GM18861 (cell line): Measurements from ENCODE around the gene ABI3BP.

Source experiments
- ATAC-seq: cut with Tn5 transposase; IDR thresholded peaks from one replicate; pipeline ENCODE4 v1.9.1; 2021; ENCODE audit not compliant: unreplicated experiment

ABI3BP gene

DNA sequence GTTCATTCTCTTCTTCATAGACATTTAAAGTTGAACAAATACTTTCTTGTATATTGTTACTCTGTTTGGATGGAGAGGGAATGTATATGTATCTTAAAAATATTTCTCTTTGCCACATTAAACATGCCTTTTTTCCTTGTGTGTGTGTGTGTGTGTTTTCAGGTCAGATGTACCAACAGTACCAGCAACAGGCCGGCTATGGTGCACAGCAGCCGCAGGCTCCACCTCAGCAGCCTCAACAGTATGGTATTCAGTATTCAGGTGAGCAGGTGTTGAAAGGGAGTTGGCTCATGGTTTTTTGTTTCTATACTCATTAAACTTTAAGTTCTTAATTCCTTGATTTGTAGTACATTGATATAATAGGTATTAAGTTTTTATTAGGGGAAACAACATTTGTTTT is 248.6 kb downstream of the ABI3BP start:
- ATAC-seq, result no peak

GRCh38 chr3:100743535-100743934 is 249.7 kb downstream of the ABI3BP start:
- ATAC-seq, result no peak

GRCh38 chr3:100740207-100740606 is 253.0 kb downstream of the ABI3BP start:
- no peak for ATAC-seq

GRCh38 chr3:100737334-100737733 is 255.9 kb downstream of the ABI3BP start:
- ATAC-seq, result no peak

DNA sequence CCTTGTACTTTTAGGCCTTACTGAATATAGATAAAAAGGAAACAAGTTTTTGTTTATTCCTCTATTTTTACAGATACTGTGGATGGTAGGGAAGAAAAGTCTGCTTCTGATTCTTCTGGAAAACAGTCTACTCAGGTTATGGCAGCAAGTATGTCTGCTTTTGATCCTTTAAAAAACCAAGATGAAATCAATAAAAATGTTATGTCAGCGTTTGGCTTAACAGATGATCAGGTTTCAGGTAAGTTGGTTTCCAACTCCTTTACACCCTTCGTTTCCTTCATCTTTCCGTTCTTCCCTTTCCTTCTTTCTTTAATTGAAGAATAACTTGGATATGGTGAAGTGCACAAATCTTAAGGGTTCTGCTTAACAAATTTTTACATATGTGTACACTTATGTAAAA is 260.8 kb downstream of the ABI3BP start:
- no peak for ATAC-seq

- ATAC-seq, result no peak
Observed at GRCh38 chr3:100730524-100730923, 262.7 kb downstream of the ABI3BP start.

- no peak for ATAC-seq
Observed at GRCh38 chr3:100726706-100727105, 266.5 kb downstream of the ABI3BP start.

- no peak for ATAC-seq
Observed at GRCh38 chr3:100725935-100726513, 267.2 kb downstream of the ABI3BP start.

DNA sequence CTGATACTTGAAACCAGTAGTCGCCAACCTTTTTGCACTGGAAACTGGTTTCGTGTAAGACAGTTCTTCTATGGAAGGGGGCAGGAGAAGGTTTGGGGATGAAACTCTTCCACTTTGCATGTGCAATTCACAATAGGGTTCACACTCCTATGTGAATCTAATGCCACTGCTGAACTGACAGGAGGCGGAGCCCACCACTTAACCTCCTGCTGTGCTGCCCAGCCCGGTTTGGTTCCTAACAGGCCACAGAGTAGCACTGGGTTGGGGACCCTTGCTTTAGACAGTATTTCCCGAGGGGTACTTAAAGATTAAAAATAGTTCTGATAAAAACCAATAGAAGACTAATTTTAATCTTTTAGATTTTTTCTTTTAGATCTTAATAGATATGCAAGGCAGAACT is 272.8 kb downstream of the ABI3BP start:
- no peak for ATAC-seq

GRCh38 chr3:100719136-100719535 is 274.1 kb downstream of the ABI3BP start:
- no peak for ATAC-seq

DNA sequence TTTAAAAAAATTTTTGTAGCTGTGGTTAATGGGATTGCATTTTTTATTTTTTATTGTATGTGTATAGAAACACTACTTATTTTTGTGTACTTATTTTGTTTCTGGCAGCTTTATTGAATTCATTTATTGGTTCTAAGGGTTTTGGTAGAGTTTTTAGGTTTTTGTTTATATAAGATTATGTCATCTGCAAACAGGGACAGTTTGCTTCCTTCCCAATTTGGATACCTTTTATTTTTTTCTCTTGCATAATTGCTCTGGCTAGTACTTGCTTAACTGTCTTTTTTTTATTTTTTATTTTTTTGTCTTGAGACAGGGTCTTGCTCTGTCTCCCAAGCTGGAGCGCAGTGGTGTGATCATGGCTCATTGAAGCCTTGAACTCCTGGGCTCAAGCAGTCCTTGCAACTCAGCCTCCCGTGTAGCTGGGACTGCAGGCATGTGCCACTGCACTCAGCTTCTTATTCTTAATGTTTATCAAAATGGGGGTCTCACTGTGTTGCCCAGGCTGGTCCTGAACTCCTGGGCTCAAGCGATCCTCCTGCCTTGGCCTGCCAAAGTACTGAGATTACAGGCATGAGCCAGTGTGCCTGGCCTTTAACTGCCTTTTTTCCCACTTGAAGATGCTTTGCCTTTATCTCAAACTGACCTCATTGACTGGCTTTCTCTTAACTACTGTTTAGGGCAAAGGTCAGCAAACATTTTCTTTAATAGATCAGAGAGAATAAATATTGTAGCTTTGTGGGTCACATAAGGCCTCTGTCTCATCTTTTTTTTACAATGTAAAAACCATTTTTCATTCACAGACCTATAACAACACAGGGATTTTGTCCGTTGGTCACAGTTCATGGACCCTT is 275.4 kb downstream of the ABI3BP start:
- ATAC-seq, result no peak

DNA sequence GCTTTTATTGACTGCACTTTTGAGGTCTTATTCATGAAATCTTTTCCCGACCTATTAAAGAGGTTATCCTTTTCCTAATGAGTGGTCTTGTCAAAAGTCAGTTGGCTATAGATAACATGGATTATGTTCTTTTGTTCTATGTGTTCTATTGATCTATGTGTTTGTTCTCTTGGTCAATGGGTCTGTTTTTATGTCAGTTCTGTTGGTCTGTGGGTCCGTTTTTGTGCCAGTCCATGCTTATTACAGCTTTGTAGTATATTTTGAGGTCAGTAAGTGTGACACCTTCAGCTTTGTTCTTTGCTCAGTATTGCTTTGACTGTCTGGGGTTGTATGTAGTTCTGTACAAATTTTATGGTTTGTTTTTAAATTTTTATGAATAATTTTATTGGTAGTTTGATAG is 276.2 kb downstream of the ABI3BP start:
- ATAC-seq, result no peak

- no peak for ATAC-seq
Observed at GRCh38 chr3:100715176-100715575, 278.0 kb downstream of the ABI3BP start.

GRCh38 chr3:100710261-100710968 is 282.8 kb downstream of the ABI3BP start:
- peak; percentile 29 for ATAC-seq

GRCh38 chr3:100709842-100710260 is 283.4 kb downstream of the ABI3BP start:
- ATAC-seq, result no peak

- ATAC-seq, result peak; percentile 92
Observed at GRCh38 chr3:100708989-100709841, 284.0 kb downstream of the ABI3BP start, which contains the start of gene TFG. Gene TFG (plus strand): TSS chr3:100709494. CDS start chr3:100713686, 4,192 bp downstream.

GRCh38 chr3:100708644-100708988 is 284.6 kb downstream of the ABI3BP start:
- ATAC-seq, result no peak

- ATAC-seq, result no peak
Observed at GRCh38 chr3:100706365-100706764, 286.9 kb downstream of the ABI3BP start.

DNA sequence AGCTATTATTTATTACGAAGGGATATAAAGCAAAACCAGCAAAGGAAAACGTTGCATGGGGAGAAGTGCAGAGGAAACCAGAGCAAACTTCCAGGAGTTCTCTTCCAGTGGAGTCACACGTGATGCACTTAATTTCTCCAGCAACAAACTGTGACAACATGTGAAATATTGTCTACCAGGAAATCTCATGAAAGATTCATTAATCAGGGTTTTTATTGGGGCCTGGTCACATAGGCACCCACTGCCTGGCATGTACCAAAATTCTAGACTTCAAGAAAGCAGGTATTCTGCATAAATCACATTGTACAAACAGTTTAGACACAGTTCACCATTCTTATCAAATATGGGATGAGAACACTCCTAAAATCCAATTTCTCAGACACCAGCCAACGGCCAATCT is 289.4 kb downstream of the ABI3BP start:
- no peak for ATAC-seq

GRCh38 chr3:100702980-100703345 is 290.3 kb downstream of the ABI3BP start:
- no peak for ATAC-seq
